Nucleus accumbens (tissue), 56 donors: Measurements from ENCODE around the gene DUSP16.
"Not testable (repeated sequence)": the region's sequence is repeated elsewhere in the genome, so short reads cannot be mapped to it uniquely, and the experiment has no call there.

ENCODE experiments used
- DNase-seq, 56 donors: peaks; one replicate each; lab custom pipeline; 2025; lab: John Stamatoyannopoulos, UW

The DUSP16 gene

DNA sequence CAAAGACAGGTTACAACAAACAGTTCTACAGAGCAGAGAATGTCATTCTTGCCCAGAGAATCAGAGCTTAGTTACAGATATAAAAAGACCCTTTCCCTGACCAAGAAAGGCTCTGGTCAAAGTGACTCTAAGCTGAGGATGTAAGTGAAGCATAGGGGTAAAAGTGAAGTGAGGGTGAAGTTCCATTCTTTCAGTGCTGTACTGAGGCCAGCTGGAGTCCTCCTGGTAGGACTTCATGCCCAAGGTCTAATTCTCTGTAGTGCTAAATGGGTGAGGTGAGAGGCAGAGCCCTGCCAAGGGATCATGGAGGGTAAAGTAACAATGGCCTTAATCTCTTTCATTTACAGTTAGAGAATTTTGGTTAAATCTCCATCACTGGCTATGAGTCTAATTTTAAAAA is 38.5 kb downstream of the DUSP16 start:
- no peak for DNase-seq

DNA sequence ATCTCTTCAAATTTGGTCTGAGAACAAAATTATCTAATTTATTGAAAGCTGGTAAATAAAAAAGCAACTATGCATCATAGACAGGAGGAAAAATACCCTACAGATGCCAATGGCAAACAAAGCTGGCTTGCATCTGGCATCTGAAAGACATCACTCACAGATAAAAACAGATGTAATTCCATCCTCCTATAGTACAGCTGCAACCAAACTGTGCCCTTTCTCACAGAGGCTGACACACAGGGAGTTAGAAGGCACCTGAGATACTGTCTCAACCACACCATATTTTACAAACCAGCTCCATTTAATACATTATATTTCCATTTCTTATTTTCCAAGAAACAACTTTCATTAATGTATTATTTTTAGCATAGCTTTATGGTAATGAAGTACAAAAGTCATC is 39.4 kb downstream of the DUSP16 start:
- DNase-seq: no peak

DNA sequence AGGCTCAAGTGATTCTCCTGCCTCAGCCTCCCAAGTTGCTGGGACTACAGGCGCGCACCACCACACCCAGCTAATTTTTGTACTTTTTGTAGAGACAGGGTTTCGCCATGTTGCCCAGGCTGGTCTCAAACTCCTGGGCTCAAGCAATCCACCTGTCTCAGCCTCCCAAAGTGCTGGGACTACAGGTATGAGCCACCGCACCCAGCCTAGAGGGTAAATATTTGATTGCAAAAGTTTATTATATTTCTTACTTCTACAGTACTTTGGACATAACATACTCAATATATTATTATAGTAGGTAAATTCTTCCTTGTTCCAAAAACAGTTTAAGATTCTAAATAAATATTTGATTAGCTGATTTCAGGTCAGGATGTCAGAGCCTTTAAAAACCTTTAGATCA is 40.0 kb downstream of the DUSP16 start:
- not testable (repeated sequence) for DNase-seq

- DNase-seq: peak in 4 of 56 donors; percentile 12 to 51 (median 24)
Observed at GRCh38 chr12:12521888-12522287, 40.8 kb downstream of the DUSP16 start.

GRCh38 chr12:12521044-12521485 is 41.6 kb downstream of the DUSP16 start:
- peak in 21 of 56 donors; percentile 15 to 64 (median 46) for DNase-seq

DNA sequence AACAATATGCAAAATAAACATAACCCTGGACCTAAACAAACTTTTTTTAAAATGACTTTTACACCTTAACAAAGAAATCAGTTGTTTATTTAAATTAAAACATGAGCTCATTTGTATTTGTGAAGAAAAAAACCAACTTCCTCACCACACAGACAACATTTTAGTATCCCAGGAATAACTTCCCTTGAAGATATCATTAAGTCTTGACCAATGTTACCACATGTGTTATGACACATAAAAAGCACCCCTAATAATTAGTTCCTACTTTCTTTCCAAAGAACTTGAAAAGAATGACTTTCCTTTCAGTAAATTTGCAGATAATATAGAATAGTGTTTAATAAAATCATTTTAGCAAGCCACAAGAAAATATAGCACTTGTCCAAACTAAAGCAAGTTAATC is 42.4 kb downstream of the DUSP16 start:
- DNase-seq: no peak

- DNase-seq: no peak
Observed at GRCh38 chr12:12519354-12519998, 43.2 kb downstream of the DUSP16 start.

DNA sequence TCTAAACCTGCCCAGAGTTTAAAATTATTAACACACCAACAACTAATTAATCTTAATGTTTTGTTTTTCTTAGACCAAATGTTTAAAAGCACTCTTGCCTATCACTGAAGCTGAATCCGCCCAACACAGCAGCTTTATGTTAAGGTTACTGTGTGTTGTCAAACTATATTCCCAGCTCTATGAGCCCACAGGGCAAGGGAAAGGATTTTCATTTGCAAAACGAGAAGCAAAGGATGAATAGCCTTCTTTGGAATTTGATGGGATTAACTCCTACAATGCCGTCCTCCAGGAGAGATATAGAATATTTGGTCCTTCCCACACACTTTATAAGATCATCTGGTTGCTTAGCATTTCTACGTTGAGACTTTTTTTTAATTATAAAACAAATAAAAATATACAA is 43.7 kb downstream of the DUSP16 start:
- no peak for DNase-seq

GRCh38 chr12:12518464-12518845 is 44.2 kb downstream of the DUSP16 start:
- no peak for DNase-seq

GRCh38 chr12:12513416-12514006 is 49.2 kb downstream of the DUSP16 start:
- DNase-seq: peak in 2 of 56 donors; percentile 16 to 30

GRCh38 chr12:12511895-12512711 is 50.6 kb downstream of the DUSP16 start:
- DNase-seq: no peak

GRCh38 chr12:12511021-12511783 is 51.5 kb downstream of the DUSP16 start:
- DNase-seq: no peak

DNA sequence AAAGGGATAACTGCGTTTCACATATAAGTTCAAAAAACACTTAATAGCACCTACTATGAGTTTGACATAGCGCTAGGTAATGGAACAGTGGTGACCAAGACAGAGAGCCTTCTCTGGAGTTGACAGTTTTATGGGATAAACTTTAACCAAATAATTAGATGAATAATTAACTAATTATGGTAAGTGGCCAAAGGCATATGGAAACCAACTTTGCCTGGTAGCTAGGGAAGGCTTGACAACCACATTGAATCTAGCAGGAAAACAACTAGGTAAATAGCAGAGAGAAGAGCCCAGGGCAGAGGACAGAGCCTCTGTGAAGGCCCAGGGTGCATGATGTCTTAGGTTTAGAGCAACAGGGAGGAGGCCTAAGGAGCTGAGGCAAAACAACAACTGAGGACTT is 52.1 kb downstream of the DUSP16 start:
- no peak for DNase-seq

DNA sequence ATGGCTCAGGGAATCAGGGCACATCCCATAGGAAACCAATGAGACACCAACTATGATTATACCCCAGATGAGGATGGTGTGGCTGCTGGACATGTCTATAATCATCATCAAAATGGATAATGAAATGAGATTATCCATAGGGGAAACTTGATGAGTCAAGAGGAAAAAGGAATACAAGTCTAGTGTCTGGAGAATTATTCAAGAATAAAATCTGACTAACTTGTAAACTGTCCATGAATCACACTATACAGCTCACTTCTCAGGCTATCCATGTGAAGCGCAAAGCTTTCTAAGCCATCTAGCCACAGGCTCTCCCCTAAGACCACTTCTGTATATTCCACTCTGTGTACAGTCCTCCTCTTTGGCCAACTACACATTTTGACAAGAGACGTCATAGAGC is 52.5 kb downstream of the DUSP16 start:
- DNase-seq: no peak

- DNase-seq: no peak
Observed at GRCh38 chr12:12508612-12509011, 54.1 kb downstream of the DUSP16 start.

DNA sequence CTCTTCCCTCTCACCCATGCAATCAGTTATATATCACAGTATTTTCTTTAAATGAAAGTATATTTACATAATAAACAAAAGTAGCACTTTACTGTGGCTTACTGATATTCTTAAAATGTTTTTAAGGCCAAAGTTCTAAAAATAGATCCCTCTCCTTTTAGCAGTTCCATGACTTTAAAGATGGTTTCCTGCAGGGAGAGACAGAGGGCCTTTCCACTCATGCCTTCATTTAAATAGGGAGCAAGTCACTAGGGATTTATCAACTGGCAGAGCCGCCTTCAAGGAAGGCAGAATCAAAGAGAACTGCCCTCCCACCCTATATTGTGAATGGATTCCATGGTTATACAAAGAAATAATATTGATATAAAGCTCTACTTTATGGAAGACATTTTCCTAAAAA is 55.5 kb downstream of the DUSP16 start:
- DNase-seq: no peak

- DNase-seq: no peak
Observed at GRCh38 chr12:12506496-12506890, 56.2 kb downstream of the DUSP16 start.

- peak in 1 of 56 donors; percentile 17 for DNase-seq
Observed at GRCh38 chr12:12505544-12506495, 56.8 kb downstream of the DUSP16 start.

DNA sequence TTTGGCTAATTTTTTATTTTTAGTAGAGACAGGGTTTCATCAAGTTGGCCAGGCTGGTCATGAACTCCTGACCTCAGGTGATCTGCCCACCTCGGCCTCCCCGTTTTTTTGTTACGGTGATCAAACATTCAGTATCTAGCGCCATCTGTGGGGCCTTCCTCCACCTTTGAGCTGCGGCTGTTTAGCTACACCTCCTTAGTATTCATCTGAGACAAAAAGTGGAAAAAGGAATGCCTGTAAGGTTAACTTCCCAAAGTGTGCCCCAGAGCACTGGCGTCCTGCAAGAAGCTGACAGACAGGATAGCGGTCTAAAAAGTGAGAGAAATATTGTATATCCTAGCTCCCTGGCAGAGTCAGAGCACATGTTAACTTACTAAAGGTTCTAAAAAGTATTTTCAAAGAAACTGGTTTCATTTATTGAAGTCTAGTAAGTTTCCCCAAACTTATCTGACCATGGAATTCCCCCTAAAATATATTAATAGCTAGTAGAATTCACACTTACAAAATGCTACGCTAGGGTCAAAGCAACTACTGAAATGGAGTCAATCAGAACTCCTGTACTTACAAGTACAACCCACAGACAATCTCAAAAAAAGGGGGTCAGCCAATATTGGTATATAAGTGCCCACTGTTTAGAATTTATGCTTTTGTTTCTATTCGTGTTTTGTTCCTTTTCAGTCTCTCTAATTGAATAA is 59.1 kb downstream of the DUSP16 start:
- no peak for DNase-seq
